Medulla oblongata (tissue), 1 donor: ENCODE results near the gene ZBTB20.

ENCODE experiments used
- DNase-seq: peaks from one replicate; pipeline ENCODE4 v3.0.0-alpha.2; 2015; ENCODE audit errors: extremely low spot score

ZBTB20 gene

GRCh38 chr3:114584734-114585371 lies 562.2 kb downstream of the ZBTB20 start:
- no peak for DNase-seq

- no peak for DNase-seq
These were observed 564.2 kb downstream of the ZBTB20 start for GRCh38 chr3:114582929-114583328.

- no peak for DNase-seq
These were observed 574.6 kb downstream of the ZBTB20 start for GRCh38 chr3:114572364-114573062.

- no peak for DNase-seq
These were observed 575.7 kb downstream of the ZBTB20 start for GRCh38 chr3:114571363-114571762.

GRCh38 chr3:114569186-114569585 lies 577.9 kb downstream of the ZBTB20 start:
- no peak for DNase-seq

GRCh38 chr3:114567771-114568170 lies 579.3 kb downstream of the ZBTB20 start:
- DNase-seq: no peak

GRCh38 chr3:114566767-114567166 lies 580.3 kb downstream of the ZBTB20 start:
- no peak for DNase-seq

- no peak for DNase-seq
These were observed 580.8 kb downstream of the ZBTB20 start for GRCh38 chr3:114566162-114566755.

- no peak for DNase-seq
These were observed 581.9 kb downstream of the ZBTB20 start for GRCh38 chr3:114565216-114565615.

GRCh38 chr3:114563720-114564119 lies 583.4 kb downstream of the ZBTB20 start:
- DNase-seq: no peak

- DNase-seq: no peak
These were observed 584.5 kb downstream of the ZBTB20 start for GRCh38 chr3:114562557-114562956.

- no peak for DNase-seq
These were observed 588.8 kb downstream of the ZBTB20 start for GRCh38 chr3:114558271-114558670.

- no peak for DNase-seq
These were observed 589.3 kb downstream of the ZBTB20 start for GRCh38 chr3:114557791-114558190.

- no peak for DNase-seq
These were observed 590.4 kb downstream of the ZBTB20 start for GRCh38 chr3:114556657-114557213.

- DNase-seq: no peak
These were observed 592.4 kb downstream of the ZBTB20 start for GRCh38 chr3:114554731-114555130.

- DNase-seq: no peak
These were observed 593.0 kb downstream of the ZBTB20 start for GRCh38 chr3:114553949-114554593.

- no peak for DNase-seq
These were observed 594.6 kb downstream of the ZBTB20 start for GRCh38 chr3:114552527-114552812.

GRCh38 chr3:114551770-114552526 lies 595.1 kb downstream of the ZBTB20 start:
- DNase-seq: no peak

- no peak for DNase-seq
These were observed 596.9 kb downstream of the ZBTB20 start for GRCh38 chr3:114550165-114550564.

GRCh38 chr3:114545193-114545592 lies 601.9 kb downstream of the ZBTB20 start:
- DNase-seq: no peak

- no peak for DNase-seq
These were observed 604.7 kb downstream of the ZBTB20 start for GRCh38 chr3:114542359-114542758.

- no peak for DNase-seq
These were observed 607.6 kb downstream of the ZBTB20 start for GRCh38 chr3:114539525-114539924.
